WI38 (cell line): Measurements from ENCODE around the gene SYT7.

Source experiments
- H3K4me3 ChIP-seq: 2 replicates; pipeline ENCODE4 v1.5.1; 2011; ENCODE audit warnings: low read depth, mild to moderate bottlenecking, control low read depth, low read length
- TF ChIP-seq, protein P1 (sequence below): IDR thresholded peaks from 2 replicates; pipeline ENCODE4 v1.5.1; 2012; ENCODE audit warnings: low read depth, mild to moderate bottlenecking, control low read depth, low read length

SYT7 gene

DNA sequence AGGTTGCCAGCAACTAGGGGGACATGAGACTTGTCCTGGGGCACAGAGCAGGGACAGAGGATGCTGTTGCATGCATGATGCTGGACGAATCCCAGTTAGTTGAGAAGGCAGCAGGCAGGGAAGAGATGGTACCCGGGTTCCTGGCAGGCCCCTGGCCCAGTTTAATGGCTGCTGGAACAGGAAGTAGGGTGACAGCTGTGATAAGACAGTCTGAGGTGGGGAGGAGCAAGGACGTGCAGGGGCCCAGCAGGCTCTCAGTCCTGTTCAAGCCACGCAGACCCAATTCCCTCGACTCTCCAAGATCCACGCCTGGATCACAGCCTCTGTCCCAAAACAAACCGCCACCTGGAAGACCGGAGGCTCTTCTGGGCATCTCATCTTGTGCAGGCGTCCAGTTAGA lies 40.3 kb downstream of the SYT7 start:
- no peak overlapping the region for H3K4me3 ChIP-seq
- TF ChIP-seq, protein P1, sequence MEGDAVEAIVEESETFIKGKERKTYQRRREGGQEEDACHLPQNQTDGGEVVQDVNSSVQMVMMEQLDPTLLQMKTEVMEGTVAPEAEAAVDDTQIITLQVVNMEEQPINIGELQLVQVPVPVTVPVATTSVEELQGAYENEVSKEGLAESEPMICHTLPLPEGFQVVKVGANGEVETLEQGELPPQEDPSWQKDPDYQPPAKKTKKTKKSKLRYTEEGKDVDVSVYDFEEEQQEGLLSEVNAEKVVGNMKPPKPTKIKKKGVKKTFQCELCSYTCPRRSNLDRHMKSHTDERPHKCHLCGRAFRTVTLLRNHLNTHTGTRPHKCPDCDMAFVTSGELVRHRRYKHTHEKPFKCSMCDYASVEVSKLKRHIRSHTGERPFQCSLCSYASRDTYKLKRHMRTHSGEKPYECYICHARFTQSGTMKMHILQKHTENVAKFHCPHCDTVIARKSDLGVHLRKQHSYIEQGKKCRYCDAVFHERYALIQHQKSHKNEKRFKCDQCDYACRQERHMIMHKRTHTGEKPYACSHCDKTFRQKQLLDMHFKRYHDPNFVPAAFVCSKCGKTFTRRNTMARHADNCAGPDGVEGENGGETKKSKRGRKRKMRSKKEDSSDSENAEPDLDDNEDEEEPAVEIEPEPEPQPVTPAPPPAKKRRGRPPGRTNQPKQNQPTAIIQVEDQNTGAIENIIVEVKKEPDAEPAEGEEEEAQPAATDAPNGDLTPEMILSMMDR = no peak

DNA sequence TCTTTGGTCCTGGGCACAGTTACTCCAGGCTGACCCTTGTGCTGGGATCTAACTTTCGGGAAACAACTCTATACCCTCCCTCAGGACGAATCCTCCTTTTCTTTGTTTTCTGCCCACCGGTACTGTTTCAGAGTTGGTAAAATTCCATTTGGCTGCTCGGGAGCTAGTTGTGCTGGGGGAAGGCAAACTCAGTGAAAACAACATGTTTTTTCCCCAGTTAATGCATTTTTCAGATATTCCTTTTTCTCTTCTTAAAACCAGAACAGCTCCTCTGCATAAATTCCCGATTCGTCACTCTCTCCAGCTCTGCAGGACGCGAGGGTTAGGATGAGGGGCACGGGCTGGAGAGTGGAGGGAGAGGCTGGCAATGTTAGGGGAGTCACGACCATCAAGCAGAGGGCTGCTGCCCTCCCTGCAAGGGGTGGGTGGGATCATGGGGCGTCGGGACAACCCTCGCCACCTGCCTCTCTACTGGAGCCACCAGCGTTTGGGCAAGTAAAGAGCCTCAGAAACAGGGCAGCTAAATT lies 41.0 kb downstream of the SYT7 start:
- H3K4me3 ChIP-seq = no peak overlapping the region
- TF ChIP-seq, protein P1 = no peak

DNA sequence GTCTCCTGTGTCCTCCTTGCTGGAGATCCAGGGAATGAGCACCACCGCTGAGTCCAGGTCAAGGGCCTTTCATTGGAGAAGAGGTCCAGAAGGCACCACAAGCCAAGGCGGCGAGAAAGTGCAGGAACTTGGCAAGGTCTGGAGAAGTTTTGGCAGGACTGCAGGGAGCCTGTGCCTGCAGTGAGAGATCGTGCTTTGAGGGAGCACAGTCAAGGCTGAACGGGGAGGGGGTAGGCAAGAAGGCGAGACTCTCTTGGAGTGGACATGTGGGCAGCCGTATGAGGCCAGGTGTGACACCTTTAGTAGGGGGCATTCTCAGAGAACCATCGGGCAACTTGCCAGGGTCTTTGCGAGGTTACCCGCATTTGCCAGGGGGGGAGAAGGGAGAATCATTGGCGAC lies 41.9 kb downstream of the SYT7 start:
- H3K4me3 ChIP-seq = no peak overlapping the region
- TF ChIP-seq, protein P1 = no peak

- TF ChIP-seq, protein P1 = no peak
- no peak overlapping the region for H3K4me3 ChIP-seq
Measured at GRCh38 chr11:61538636-61538961, 42.3 kb downstream of the SYT7 start.

DNA sequence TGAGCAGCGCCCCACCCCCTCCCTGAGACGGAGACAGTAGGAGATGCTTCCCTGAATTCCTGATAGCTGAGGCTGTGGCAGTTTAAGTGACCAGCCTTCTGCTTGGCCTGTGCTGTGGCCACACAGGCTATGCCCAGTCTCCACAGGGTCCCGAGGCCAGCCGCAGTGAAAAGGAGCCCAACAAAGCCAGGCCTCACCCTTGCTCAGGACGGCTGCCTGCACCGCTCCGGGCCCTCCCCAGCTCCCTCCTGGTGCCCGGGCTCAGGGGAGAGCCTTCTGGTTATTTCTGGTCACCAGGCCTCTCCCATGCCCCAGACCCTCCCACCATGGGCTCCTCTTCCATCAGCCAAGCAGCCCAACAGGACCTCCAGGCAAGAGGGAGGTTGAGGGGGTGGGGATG lies 43.5 kb downstream of the SYT7 start:
- H3K4me3 ChIP-seq = no peak overlapping the region
- TF ChIP-seq, protein P1 = no peak

- TF ChIP-seq, protein P1 = no peak
- H3K4me3 ChIP-seq = no peak overlapping the region
Measured at GRCh38 chr11:61536676-61537270, 44.1 kb downstream of the SYT7 start.

DNA sequence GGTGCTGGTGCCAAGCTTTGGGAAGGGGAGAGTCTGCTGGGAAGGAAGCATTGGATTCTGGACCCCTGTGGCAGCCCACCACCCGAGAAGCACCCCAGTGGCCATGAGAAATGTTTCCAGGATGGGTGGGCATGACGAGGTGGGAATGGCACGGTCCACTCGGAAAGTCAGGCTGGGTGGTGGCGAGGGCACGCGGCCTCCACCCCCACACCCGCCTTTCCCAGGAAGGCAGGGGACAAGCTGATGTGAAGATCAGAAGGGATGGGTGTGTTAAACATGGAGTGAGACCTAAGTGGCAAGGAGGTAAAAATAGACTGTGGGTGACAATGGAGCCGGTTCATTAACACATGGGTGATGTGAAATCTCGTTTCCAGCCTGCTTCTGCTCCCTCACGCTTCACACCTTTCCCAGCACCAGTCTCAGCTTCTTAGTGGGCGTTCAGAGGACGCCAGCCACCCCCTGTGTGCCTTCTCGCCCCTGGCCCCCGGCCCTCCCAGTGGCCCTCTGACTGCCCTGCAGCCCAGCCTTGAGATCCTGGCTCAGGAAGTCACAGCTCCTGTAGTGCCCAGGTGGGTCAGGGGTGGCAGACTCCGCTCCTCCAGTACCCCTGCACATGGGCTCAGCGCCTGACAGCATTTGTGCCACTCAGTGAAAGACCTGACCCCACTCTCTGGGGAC lies 44.7 kb downstream of the SYT7 start:
- TF ChIP-seq, protein P1 = no peak
- no peak overlapping the region for H3K4me3 ChIP-seq
